Epithelial cell of proximal tubule (primary cell): ENCODE measurements around the gene SAA1. TPM values are rescaled to one million over a fixed set of nuclear protein-coding genes. Genes with fewer than 3 reads are reported as not detected.
"Not testable (repeated sequence)": the region's sequence is repeated elsewhere in the genome, so short reads cannot be mapped to it uniquely, and the experiment has no call there.

Source experiments
- DNase-seq: peaks from one replicate; pipeline ENCODE4 v3.0.0-alpha.2; 2011; ENCODE audit warnings: low read depth
- H3K4me3 ChIP-seq: 2 replicates; pipeline ENCODE4 v1.5.1; 2011; ENCODE audit warnings: low read depth, mild to moderate bottlenecking, low read length
- CTCF ChIP-seq: conservative IDR thresholded peaks from 2 replicates; pipeline ENCODE4 v1.5.1; 2012; ENCODE audit warnings: low read depth, mild to moderate bottlenecking, low read length
- total RNA-seq: library from RNA; depleted of rRNA; stranded (reverse); fragments of >200 nt; gene quantifications from 2 replicates; pipeline ENCODE4 v1.2.3, GENCODE V29; 2015

The SAA1 gene
- total RNA-seq, 1 donor from 2014 or later: 69.7 TPM

- H3K4me3 ChIP-seq: no peak overlapping the region
- TF ChIP-seq CTCF: no peak
- no peak for DNase-seq
Observed at GRCh38 chr11:18261721-18262120, 4.3 kb upstream of the SAA1 start.

DNA sequence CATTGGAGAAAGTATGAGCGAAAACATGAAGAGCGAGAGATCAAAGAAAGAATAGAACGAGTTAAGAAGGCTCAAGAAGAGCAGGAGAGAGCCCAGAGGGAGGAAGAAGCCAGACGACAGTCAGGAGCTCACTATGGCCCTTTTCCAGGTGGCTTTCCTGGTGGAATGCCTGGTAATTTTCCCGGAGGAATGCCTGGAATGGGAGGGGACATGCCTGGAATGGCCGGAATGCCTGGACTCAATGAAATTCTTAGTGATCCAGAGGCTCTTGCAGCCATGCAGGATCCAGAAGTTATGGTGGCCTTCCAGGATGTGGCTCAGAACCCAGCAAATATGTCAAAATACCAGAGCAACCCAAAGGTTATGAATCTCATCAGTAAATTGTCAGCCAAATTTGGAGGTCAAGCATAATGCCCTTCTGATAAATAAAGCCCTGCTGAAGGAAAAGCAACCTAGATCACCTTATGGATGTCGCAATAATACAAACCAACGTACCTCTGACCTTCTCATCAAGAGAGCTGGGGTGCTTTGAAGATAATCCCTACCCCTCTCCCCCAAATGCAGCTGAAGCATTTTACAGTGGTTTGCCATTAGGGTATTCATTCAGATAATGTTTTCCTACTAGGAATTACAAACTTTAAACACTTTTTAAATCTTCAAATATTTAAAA, 3.2 kb upstream of the SAA1 start:
- not testable (repeated sequence) for DNase-seq

GRCh38 chr11:18264035-18264434, 2.0 kb upstream of the SAA1 start:
- DNase-seq: no peak
- no peak for TF ChIP-seq CTCF
- H3K4me3 ChIP-seq: no peak overlapping the region

More for the DNA sequence above, 3.2 kb upstream of the SAA1 start:
- H3K4me3 ChIP-seq: not testable (repeated sequence)

DNA sequence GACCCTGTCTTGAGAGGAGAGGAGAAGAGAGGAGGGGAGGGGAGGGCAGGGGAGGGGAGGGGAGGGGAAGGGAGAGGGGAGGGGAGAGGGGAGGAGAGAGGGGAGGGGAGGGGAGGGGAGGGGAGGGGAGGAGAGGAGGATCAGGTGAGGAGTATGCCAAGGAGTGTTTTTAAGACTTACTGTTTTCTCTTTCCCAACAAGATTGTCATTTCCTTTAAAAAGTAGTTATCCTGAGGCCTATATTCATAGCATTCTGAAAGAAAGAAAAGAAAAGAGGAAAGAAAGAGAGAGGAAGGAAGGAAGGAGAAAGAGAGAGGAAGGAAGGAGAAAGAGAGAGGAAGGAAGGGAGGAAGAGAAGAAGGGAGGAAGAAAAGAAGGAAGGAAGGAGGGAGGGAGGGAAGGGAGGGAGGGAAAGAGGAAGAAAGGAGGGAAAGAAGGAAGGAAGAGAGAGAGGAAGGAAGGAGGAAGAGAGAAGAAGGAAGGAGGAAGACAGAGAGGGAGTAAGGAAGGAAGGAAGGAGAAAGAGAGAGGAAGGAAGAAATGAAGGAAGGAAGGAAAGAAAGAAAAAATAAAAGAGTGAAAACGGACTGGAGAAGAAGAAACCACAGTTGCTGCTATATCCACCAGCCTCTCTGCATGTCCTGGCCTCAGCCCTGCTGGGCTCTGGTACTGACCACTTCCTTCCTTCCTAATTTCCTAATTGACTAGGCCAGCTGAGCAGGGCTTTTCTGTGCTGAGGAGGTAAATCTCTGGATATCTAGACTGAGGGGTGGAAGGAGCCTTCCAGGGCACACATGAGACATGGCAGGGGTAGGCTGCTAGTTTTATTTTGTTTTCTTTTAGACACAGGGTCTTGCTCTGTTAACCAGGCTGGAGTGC, 1.1 kb upstream of the SAA1 start:
- no peak for DNase-seq
- no peak for TF ChIP-seq CTCF

DNA sequence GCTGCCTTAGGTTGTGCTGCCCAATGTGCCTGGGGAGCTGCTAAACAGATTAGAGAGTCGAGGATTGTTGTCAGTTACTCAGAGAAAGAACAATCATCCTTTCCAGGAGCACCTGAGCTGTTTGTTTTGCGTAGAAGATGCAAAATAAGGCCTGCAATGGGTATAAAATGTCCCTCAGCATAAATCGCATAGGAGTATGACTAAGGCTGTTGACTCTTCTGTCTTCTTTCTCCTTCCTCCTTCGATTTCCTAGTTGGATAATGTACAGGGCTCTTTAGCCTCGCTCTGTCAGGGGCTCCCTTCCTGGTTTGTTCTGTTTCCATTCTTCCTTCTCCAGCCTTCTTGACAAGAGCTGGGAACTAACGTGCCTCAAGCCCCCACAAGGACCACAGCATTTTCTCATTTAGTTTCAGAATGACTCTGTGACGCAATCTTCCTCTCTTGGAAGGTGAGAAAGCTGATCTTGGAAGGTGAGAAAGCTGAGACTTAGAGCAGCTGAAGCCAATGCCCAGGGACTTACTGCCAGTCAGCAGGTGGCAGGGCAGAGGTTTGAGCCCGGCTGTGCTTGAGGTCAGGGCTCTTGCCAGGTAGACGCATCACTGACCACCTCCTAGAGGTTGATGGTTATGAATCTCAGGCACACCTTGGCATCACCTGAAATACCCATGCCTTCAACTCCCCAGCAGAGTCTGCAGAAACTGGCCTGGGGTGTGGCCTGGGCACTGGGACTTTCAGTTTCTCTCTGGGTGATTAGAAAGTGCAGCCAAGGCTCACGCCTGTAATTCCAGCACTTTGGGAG, 1.5 kb downstream of the SAA1 start:
- DNase-seq, H3K4me3 ChIP-seq: not testable (repeated sequence)
- TF ChIP-seq CTCF: peak; percentile 10

More for the DNA sequence above, 1.1 kb upstream of the SAA1 start:
- no peak overlapping the region for H3K4me3 ChIP-seq

DNA sequence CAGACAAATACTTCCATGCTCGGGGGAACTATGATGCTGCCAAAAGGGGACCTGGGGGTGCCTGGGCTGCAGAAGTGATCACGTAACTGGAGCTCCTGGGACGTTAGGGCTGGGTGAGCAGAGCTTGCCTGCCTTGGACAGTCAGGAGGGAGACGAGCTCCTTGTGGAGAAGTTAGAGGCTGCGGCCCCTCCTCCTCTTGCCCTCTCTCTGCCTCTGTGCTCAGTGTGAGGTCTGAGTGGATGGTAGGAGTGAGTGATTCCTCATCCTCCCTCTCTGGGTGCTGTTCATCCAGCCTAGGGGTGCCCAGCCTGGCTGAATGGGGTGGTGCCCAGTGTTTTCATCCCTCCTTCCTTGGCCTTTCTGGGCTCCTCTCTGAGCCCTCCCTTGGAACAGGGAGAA, 3.2 kb downstream of the SAA1 start:
- not testable (repeated sequence) for DNase-seq, H3K4me3 ChIP-seq

DNA sequence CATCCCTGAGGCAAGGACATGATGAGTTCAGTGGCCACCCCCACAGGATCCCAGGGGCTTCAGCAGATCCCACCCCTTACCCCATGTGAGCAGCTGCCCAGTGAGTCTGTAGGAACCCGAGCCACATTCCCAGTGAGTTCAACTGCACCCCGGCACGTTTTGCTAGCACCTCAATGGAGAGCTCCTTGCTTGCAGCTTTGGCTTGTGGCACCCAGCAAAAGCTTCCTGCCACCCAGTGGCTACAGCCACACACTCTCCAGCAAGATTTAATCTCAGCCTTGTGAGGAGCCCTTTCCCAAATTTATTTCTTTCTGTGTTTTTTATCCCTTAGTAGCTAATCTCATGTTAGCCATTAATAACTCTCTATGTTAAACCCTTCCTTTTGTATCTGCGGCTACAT, 4.0 kb downstream of the SAA1 start:
- no peak for DNase-seq
- peak; percentile 28 for TF ChIP-seq CTCF
- H3K4me3 ChIP-seq: no peak overlapping the region
